A549 (cell line): ENCODE data around the gene TACR1. TPM values are rescaled to one million over a fixed set of nuclear protein-coding genes. Genes with fewer than 3 reads are reported as not detected.
A peak's percentile ranks its signal among the peaks of the same experiment; 100 is the strongest.

Experiments
- ATAC-seq, 2 experiments: fragments of 200-7000 bp in 1 of 2; fragments of >200 bp in 1 of 2; cut with Nextera tagmentation in 1 of 2; cut with Tn5 transposase in 1 of 2; 3 replicates each; pipeline versions ENCODE4 v1.8.0 to v1.9.1; 2018 to 2020; ENCODE audit warnings: mild to moderate bottlenecking in 1 of 2, moderate library complexity in 1 of 2
- CTCF ChIA-PET: fragments of 300-600 bp; sonication (Branson Sonifier 250); formaldehyde crosslinking; extraction: SDS; loops from one replicate; lab custom pipeline; 2021; ENCODE audit warnings: antibody characterized with exemption, inconsistent platforms; lab: Yijun Ruan, JAX
- POLR2A ChIA-PET: fragments of 350-600 bp; formaldehyde crosslinking; extraction: SDS; loops from one replicate; lab custom pipeline; 2021; ENCODE audit warnings: antibody characterized with exemption, inconsistent platforms; lab: Yijun Ruan, JAX
- DNase-seq, 2 experiments: peaks; one replicate each; pipeline versions ENCODE4 v3.0.0 to v3.0.0-alpha.2; 2011 to 2016; ENCODE audit warnings: low read depth in 1 of 2, low spot score in 1 of 2
- FAIRE-seq: peaks from 2 replicates; lab custom pipeline; 2011; peaks lifted over from hg19 to GRCh38; lab: Jason Lieb, UNC
- H3K27ac ChIP-seq, 2 experiments: fragments of >200 bp; sonication (Bioruptor Twin); formaldehyde crosslinking; 3 replicates each; pipeline ENCODE4 v1.5.1; 2016 to 2017
- H3K4me1 ChIP-seq: fragments of >200 bp; sonication (Bioruptor Twin); formaldehyde crosslinking; 3 replicates; pipeline ENCODE4 v1.6.1; 2016
- H3K4me2 ChIP-seq: fragments of >200 bp; sonication (Bioruptor Twin); formaldehyde crosslinking; 3 replicates; pipeline ENCODE4 v1.6.1; 2016
- H3K4me3 ChIP-seq: fragments of >200 bp; sonication (Bioruptor Twin); formaldehyde crosslinking; 3 replicates; pipeline ENCODE4 v1.5.1; 2016
- H3K9me3 ChIP-seq: fragments of >200 bp; sonication (Bioruptor Twin); formaldehyde crosslinking; 3 replicates; pipeline ENCODE4 v1.6.1; 2016
- CEBPB ChIP-seq, 2 experiments: fragments of >200 bp in 1 of 2; sonication (Bioruptor Twin) in 1 of 2; formaldehyde crosslinking in 1 of 2; IDR thresholded peaks; 2 replicates each; pipeline ENCODE4 v1.6.1; 2012 to 2016
- CHD2 ChIP-seq: fragments of 150-350 bp; IDR thresholded peaks from 2 replicates; pipeline ENCODE4 v1.6.1; 2014; ENCODE audit warnings: low read length; ENCODE audit not compliant: partially characterized antibody
- CHD4 ChIP-seq: fragments of 200-600 bp; sonication (generic); IDR thresholded peaks from 2 replicates; pipeline ENCODE4 v1.6.1; 2016; ENCODE audit warnings: antibody characterized with exemption, mild to moderate bottlenecking, borderline replicate concordance
- CTCF ChIP-seq: fragments of >200 bp; sonication (Bioruptor Twin); formaldehyde crosslinking; IDR thresholded peaks from 3 replicates; pipeline ENCODE4 v1.5.1; 2016
- E2F6 ChIP-seq: IDR thresholded peaks from 2 replicates; pipeline ENCODE4 v1.6.1; 2012; ENCODE audit warnings: low read depth, borderline replicate concordance
- EHF ChIP-seq: fragments of 250-450 bp; sonication (Bioruptor Pico); IDR thresholded peaks from 2 replicates; pipeline ENCODE4 v1.5.0; 2020; ENCODE audit warnings: mild to moderate bottlenecking
- ESRRA ChIP-seq: fragments of 150-350 bp; IDR thresholded peaks from 2 replicates; pipeline ENCODE4 v1.6.1; 2014; ENCODE audit warnings: mild to moderate bottlenecking, low read length, borderline replicate concordance
- HOXB5 ChIP-seq: fragments of 250-450 bp; sonication (Bioruptor Pico); IDR thresholded peaks from 2 replicates; pipeline ENCODE4 v1.5.0; 2020; ENCODE audit warnings: mild to moderate bottlenecking, moderate library complexity
- JUN ChIP-seq, 2 experiments: fragments of >200 bp; sonication (Bioruptor Twin); formaldehyde crosslinking; IDR thresholded peaks; 2 replicates in 1 of 2; 3 replicates in 1 of 2; pipeline ENCODE4 v1.6.1; 2016 to 2017
- KDM1A ChIP-seq: fragments of 200-600 bp; sonication (generic); IDR thresholded peaks from 2 replicates; pipeline ENCODE4 v1.6.1; 2016; ENCODE audit warnings: low read depth, mild to moderate bottlenecking
- MAFK ChIP-seq: fragments of 450-650 bp; IDR thresholded peaks from 2 replicates; pipeline ENCODE4 v1.6.1; 2014; ENCODE audit not compliant: partially characterized antibody
- MYC ChIP-seq: IDR thresholded peaks from 2 replicates; pipeline ENCODE4 v1.6.1; 2012; ENCODE audit warnings: mild to moderate bottlenecking, inconsistent platforms, low read length, improper control_type of control experiment, borderline replicate concordance
- POLR2A ChIP-seq: IDR thresholded peaks from 2 replicates; pipeline ENCODE4 v1.6.1; 2012; ENCODE audit warnings: mild to moderate bottlenecking, low read length
- RAD21 ChIP-seq, 2 experiments: fragments of >200 bp in 1 of 2; sonication (Bioruptor Twin) in 1 of 2; formaldehyde crosslinking in 1 of 2; IDR thresholded peaks in 1 of 2; conservative IDR thresholded peaks in 1 of 2; 2 replicates in 1 of 2; 3 replicates in 1 of 2; pipeline ENCODE4 v1.6.1; 2012 to 2018; ENCODE audit warnings: inconsistent platforms in 1 of 2
- REST ChIP-seq: fragments of 200-600 bp; sonication (generic); IDR thresholded peaks from 2 replicates; pipeline ENCODE4 v1.6.1; 2016; ENCODE audit warnings: antibody characterized with exemption, mild to moderate bottlenecking, moderate library complexity
- RNF2 ChIP-seq: fragments of 200-600 bp; sonication (generic); IDR thresholded peaks from 2 replicates; pipeline ENCODE4 v1.6.1; 2016; ENCODE audit warnings: low read depth, mild to moderate bottlenecking, antibody characterized with exemption, moderate library complexity, borderline replicate concordance
- SMC3 ChIP-seq: fragments of >200 bp; sonication (Bioruptor Twin); formaldehyde crosslinking; IDR thresholded peaks from 3 replicates; pipeline ENCODE4 v1.6.1; 2018; ENCODE audit warnings: inconsistent platforms
- TFCP2L1 ChIP-seq: fragments of 250-450 bp; sonication (Bioruptor Pico); IDR thresholded peaks from 2 replicates; pipeline ENCODE4 v1.5.0; 2021; ENCODE audit warnings: mild to moderate bottlenecking
- WGBS: methylation state at CpG from one replicate; pipeline ENCODE4 v1.1.6; 2017; ENCODE audit errors: missing lambda C conversion rate; 5-methylcytosine and 5-hydroxymethylcytosine counted together
- polyA plus RNA-seq, 4 experiments: library from polyadenylated mRNA; depleted of rRNA in 3 of 4; stranded (reverse); fragments of >200 nt; fragmentation: RNase III in 1 of 4; extraction: RNeasy Plus Mini Kit Qiagen cat#74134 plus additional on column Dnase treatment in 1 of 4; gene quantifications; 2 replicates in 3 of 4; 3 replicates in 1 of 4; pipeline ENCODE4 v1.2.3, GENCODE V29; 2011 to 2017

TACR1 gene
- polyA plus RNA-seq, 2 of the 4 experiments (the other 2 are of a cell fraction) = 0.27 to 0.92 TPM

- H3K27ac ChIP-seq = no peak overlapping the region
- no peak overlapping the region for H3K4me2 ChIP-seq
- POLR2A ChIA-PET = no interaction called here
- WGBS = 59% methylated on average over 2 of the region's 2 CpGs
- H3K4me1 ChIP-seq = no peaks in the 10 kb centered on the region
- no peaks in the 10 kb centered on the region for H3K9me3 ChIP-seq
- no peak for FAIRE-seq
- DNase-seq = no peak
- H3K4me3 ChIP-seq = no peak overlapping the region
- ATAC-seq = no peak
- no peak for TF ChIP-seq RNF2
- TF ChIP-seq CTCF = no peak
- no peak for TF ChIP-seq TFCP2L1 (CRISPR knock-in tag)
- TF ChIP-seq CHD4 = no peak
- TF ChIP-seq MYC = no peak
- no peak for TF ChIP-seq CEBPB (IDR thresholded peaks at IDR 0.05)
- no peak for TF ChIP-seq POLR2A
- TF ChIP-seq HOXB5 (CRISPR knock-in tag) = no peak
- TF ChIP-seq JUN (IDR thresholded peaks at IDR 0.05) = no peak
- TF ChIP-seq ESRRA = no peak
- no peak for TF ChIP-seq EHF (CRISPR knock-in tag)
- TF ChIP-seq E2F6 = no peak
- no peak for TF ChIP-seq MAFK
- no peak for TF ChIP-seq CHD2
- no peak for TF ChIP-seq KDM1A
- CTCF ChIA-PET = interaction anchor here (0.6 to 4.0 kb wide), 8 partner anchors 13 to 356 kb away, joined by 3 to 20 read pairs (median 4); no protein-coding TSS in a partner anchor
These were observed 145.0 kb downstream of the TACR1 start for GRCh38 chr2:75054296-75054695.

- FAIRE-seq (no peak), ATAC-seq (peak; percentile 98 to 100), DNase-seq (peak; percentile 52 to 62)
- ChIA-PET POLR2A (no interaction called here), CTCF (interaction anchor here (0.6 to 4.0 kb wide), 12 partner anchors 12 to 502 kb away, joined by 3 to 20 read pairs (median 4); no protein-coding TSS in a partner anchor)
- TF ChIP-seq REST (no peak), SMC3 (peak; percentile 71), CTCF (peak; percentile 74), RAD21 (conservative IDR thresholded peaks at IDR 0.05 in 1 of 2, IDR thresholded peaks at IDR 0.05 in 1 of 2) (peak; percentile 70 to 83)
- Histone ChIP-seq H3K4me1 (no peaks in the 10 kb centered on the region), H3K27ac (no peak overlapping the region), H3K4me3 (no peak overlapping the region), H3K9me3 (no peaks in the 10 kb centered on the region), H3K4me2 (no peak overlapping the region)
- 39% methylated on average over 7 of the region's 7 CpGs for WGBS
These were observed 145.7 kb downstream of the TACR1 start for GRCh38 chr2:75053484-75054112.
